Measurements from ENCODE around the gene ARRDC2. TPM values are rescaled to one million over a fixed set of nuclear protein-coding genes. Genes with fewer than 3 reads are reported as not detected.

ARRDC2 gene
- total RNA-seq, 1 donor from 2014 or later = 2.6 TPM

DNA sequence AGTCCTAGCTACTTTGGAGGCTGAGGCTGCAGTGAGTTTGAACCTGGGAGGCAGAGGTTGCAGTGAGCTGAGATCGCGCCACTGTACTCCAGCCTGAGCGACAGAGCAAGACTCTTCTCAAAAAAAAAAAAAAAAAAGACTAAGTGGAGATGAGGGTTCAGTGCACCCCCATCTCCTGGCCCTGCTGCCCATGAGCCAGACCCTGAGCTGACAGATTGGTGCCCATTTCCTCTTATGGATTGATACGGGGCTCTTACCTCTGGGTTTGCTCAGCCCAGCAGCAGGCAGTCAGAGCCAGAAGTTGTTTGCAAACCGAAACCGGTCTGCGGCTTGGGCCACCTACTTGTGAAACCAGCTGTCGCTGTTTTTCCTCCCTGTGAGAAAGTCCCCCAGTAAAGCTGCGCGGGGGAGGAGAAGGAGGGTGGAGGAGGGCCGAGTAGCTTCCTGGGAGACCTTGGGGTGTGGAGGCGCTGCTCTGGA lies 36.9 kb downstream of the ARRDC2 start:
- Mint-ChIP-seq H3K27me3 (ENCODE audit: low read depth, unreplicated experiment) (peaks cover 41% of the 10 kb centered on the region), H3K27ac (ENCODE audit: unreplicated experiment) (no peak overlapping the region), H3K4me3 (ENCODE audit: unreplicated experiment) (no peak overlapping the region), H3K4me1 (ENCODE audit: low read depth, unreplicated experiment) (peaks cover 5% of the 10 kb centered on the region), H3K36me3 (ENCODE audit: low read depth, unreplicated experiment) (no peaks in the 10 kb centered on the region), H3K9me3 (ENCODE audit: unreplicated experiment) (no peaks in the 10 kb centered on the region)
- peak overlapping the region; percentile 64 for H2AFZ ChIP-seq (ENCODE audit: low read depth, low read length)
- H3K9me3 ChIP-seq (ENCODE audit: insufficient read depth, low read depth, low read length) = peaks cover 5% of the 10 kb centered on the region
- DNase-seq (ENCODE audit: low read depth) = peak; percentile 44
- no peaks in the 10 kb centered on the region for H3K79me2 ChIP-seq (ENCODE audit: insufficient read depth, low read length)
- peaks cover 16% of the 10 kb centered on the region for H3K27me3 ChIP-seq (ENCODE audit: insufficient read depth, low read length)
- peak overlapping the region; percentile 81 for H3K4me2 ChIP-seq (ENCODE audit: low read length)
- H3K9ac ChIP-seq (ENCODE audit: low read length) = peak overlapping the region; percentile 33
- H3K4me3 ChIP-seq (ENCODE audit: insufficient read depth, low read depth, low read length) = peak overlapping the region; percentile 47
- no peaks in the 10 kb centered on the region for H4K20me1 ChIP-seq (ENCODE audit: insufficient read depth, low read length)
- FAIRE-seq = no peak
- peaks cover 6% of the 10 kb centered on the region for H3K4me1 ChIP-seq (ENCODE audit: insufficient read depth, low read length)
- no peak for TF ChIP-seq EZH2 (IDR thresholded peaks at IDR 0.05; ENCODE audit: insufficient read depth, low read length)
- TF ChIP-seq, protein P1, sequence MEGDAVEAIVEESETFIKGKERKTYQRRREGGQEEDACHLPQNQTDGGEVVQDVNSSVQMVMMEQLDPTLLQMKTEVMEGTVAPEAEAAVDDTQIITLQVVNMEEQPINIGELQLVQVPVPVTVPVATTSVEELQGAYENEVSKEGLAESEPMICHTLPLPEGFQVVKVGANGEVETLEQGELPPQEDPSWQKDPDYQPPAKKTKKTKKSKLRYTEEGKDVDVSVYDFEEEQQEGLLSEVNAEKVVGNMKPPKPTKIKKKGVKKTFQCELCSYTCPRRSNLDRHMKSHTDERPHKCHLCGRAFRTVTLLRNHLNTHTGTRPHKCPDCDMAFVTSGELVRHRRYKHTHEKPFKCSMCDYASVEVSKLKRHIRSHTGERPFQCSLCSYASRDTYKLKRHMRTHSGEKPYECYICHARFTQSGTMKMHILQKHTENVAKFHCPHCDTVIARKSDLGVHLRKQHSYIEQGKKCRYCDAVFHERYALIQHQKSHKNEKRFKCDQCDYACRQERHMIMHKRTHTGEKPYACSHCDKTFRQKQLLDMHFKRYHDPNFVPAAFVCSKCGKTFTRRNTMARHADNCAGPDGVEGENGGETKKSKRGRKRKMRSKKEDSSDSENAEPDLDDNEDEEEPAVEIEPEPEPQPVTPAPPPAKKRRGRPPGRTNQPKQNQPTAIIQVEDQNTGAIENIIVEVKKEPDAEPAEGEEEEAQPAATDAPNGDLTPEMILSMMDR (IDR thresholded peaks at IDR 0.05; ENCODE audit: insufficient read depth, low read depth, low read length) = no peak
- no peaks in the 10 kb centered on the region for H3K36me3 ChIP-seq (ENCODE audit: insufficient read depth, low read length)
- no peak overlapping the region for H3K27ac ChIP-seq (ENCODE audit: low read depth, low read length)

DNA sequence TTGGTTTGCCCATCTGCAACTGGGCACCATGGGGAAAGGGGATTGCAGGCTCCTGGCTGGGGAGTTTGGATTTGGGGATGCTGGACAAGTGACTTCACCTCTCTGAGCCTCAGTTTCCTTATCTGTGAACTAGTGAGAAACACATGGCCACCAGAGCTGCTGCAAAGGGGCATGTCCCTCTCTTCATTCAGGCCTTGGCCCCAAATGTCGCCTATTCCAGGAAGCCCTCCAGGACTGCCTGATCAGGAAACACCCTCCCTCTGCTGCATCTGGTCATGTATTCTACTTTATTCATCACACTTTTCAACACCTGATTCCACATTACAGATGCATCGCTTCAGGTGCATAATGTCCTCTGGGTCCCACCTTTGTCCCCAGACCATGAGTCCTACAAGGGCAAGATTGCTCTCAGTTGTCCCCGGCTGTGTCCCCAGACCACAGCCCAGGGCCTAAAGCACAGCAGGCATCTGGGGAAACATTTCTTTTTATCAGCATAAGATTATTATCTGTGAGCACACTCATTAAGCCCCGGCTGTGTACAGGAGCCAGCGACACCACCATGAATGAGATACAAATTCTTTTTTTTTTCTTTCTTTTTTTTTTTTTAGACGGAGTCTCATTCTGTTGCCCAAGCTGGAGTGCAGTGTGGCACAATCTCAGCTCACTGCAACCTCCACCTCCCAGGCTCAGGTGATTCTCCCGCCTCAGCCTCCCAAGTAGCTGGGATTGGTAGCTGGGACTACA lies 37.5 kb downstream of the ARRDC2 start:
- no peak overlapping the region for H3K27ac Mint-ChIP-seq (ENCODE audit: unreplicated experiment)
- H2AFZ ChIP-seq (ENCODE audit: low read depth, low read length) = peak overlapping the region; percentile 64
- H3K27ac ChIP-seq (ENCODE audit: low read depth, low read length) = no peak overlapping the region
- no peaks in the 10 kb centered on the region for H3K9me3 Mint-ChIP-seq (ENCODE audit: unreplicated experiment)
- no peaks in the 10 kb centered on the region for H3K36me3 Mint-ChIP-seq (ENCODE audit: low read depth, unreplicated experiment)
- FAIRE-seq (no peak), DNase-seq (ENCODE audit: low read depth) (no peak)
- peak overlapping the region; percentile 81 for H3K4me2 ChIP-seq (ENCODE audit: low read length)
- peaks cover 6% of the 10 kb centered on the region for H3K4me1 ChIP-seq (ENCODE audit: insufficient read depth, low read length)
- H3K36me3 ChIP-seq (ENCODE audit: insufficient read depth, low read length) = no peaks in the 10 kb centered on the region
- H3K4me1 Mint-ChIP-seq (ENCODE audit: low read depth, unreplicated experiment) = peaks cover 5% of the 10 kb centered on the region
- no peaks in the 10 kb centered on the region for H3K79me2 ChIP-seq (ENCODE audit: insufficient read depth, low read length)
- peaks cover 16% of the 10 kb centered on the region for H3K27me3 ChIP-seq (ENCODE audit: insufficient read depth, low read length)
- H3K4me3 ChIP-seq (ENCODE audit: insufficient read depth, low read depth, low read length) = peak overlapping the region; percentile 47
- TF ChIP-seq, protein P1 (IDR thresholded peaks at IDR 0.05; ENCODE audit: insufficient read depth, low read depth, low read length) = no peak
- TF ChIP-seq EZH2 (IDR thresholded peaks at IDR 0.05; ENCODE audit: insufficient read depth, low read length) = no peak
- H3K4me3 Mint-ChIP-seq (ENCODE audit: unreplicated experiment) = no peak overlapping the region
- H3K9ac ChIP-seq (ENCODE audit: low read length) = peak overlapping the region; percentile 33
- H3K9me3 ChIP-seq (ENCODE audit: insufficient read depth, low read depth, low read length) = peaks cover 5% of the 10 kb centered on the region
- H3K27me3 Mint-ChIP-seq (ENCODE audit: low read depth, unreplicated experiment) = peaks cover 38% of the 10 kb centered on the region
- H4K20me1 ChIP-seq (ENCODE audit: insufficient read depth, low read length) = no peaks in the 10 kb centered on the region

All from astrocyte (in vitro differentiated cells and primary cell).